Measurements from ENCODE around the gene GLIS1.

Gene GLIS1

GRCh38 chr1:53482441-53483153, 256.4 kb downstream of the GLIS1 start:
- Histone ChIP-seq H3K27ac (no peak overlapping the region), H3K4me3 (no peak overlapping the region)
- TF ChIP-seq CTCF (IDR thresholded peaks at IDR 0.05) = no peak
- DNase-seq (ENCODE audit: low spot score) = peak; percentile 65

GRCh38 chr1:53481456-53481855, 257.5 kb downstream of the GLIS1 start:
- H3K4me3 ChIP-seq = no peak overlapping the region
- TF ChIP-seq CTCF (IDR thresholded peaks at IDR 0.05) = no peak
- H3K27ac ChIP-seq = no peak overlapping the region
- DNase-seq (ENCODE audit: low spot score) = peak; percentile 60

- no peak overlapping the region for H3K4me3 ChIP-seq
- no peak for TF ChIP-seq CTCF (IDR thresholded peaks at IDR 0.05)
- no peak overlapping the region for H3K27ac ChIP-seq
- DNase-seq (ENCODE audit: low spot score) = no peak
These were observed 258.3 kb downstream of the GLIS1 start for GRCh38 chr1:53480678-53481077.

GRCh38 chr1:53478502-53478818, 260.5 kb downstream of the GLIS1 start:
- Histone ChIP-seq H3K4me3 (no peak overlapping the region), H3K27ac (no peak overlapping the region)
- DNase-seq (ENCODE audit: low spot score) = no peak
- TF ChIP-seq CTCF (IDR thresholded peaks at IDR 0.05) = no peak

- no peak overlapping the region for H3K4me3 ChIP-seq
- no peak for TF ChIP-seq CTCF (IDR thresholded peaks at IDR 0.05)
- DNase-seq (ENCODE audit: low spot score) = no peak
- no peak overlapping the region for H3K27ac ChIP-seq
These were observed 261.1 kb downstream of the GLIS1 start for GRCh38 chr1:53477651-53478501.

GRCh38 chr1:53476579-53476978, 262.4 kb downstream of the GLIS1 start:
- TF ChIP-seq CTCF (IDR thresholded peaks at IDR 0.05) = no peak
- H3K27ac ChIP-seq = no peak overlapping the region
- DNase-seq (ENCODE audit: low spot score) = no peak
- no peak overlapping the region for H3K4me3 ChIP-seq

- Histone ChIP-seq H3K4me3 (no peak overlapping the region), H3K27ac (no peak overlapping the region)
- no peak for TF ChIP-seq CTCF (IDR thresholded peaks at IDR 0.05)
- peak; percentile 29 for DNase-seq (ENCODE audit: low spot score)
These were observed 263.3 kb downstream of the GLIS1 start for GRCh38 chr1:53475664-53476063.

Data from coronary artery (tissue), 2 donors.